Activated CD4-positive, alpha-beta T cell treated with anti-CD3 and anti-CD28 coated beads for 1 hour (primary cell): ENCODE measurements around the gene APBA3.
"Not testable (repeated sequence)": the region's sequence is repeated elsewhere in the genome, so short reads cannot be mapped to it uniquely, and the experiment has no call there.

Experiments
- DNase-seq: peaks from one replicate; pipeline ENCODE4 v3.0.0-alpha.2; 2020

Gene APBA3

DNA sequence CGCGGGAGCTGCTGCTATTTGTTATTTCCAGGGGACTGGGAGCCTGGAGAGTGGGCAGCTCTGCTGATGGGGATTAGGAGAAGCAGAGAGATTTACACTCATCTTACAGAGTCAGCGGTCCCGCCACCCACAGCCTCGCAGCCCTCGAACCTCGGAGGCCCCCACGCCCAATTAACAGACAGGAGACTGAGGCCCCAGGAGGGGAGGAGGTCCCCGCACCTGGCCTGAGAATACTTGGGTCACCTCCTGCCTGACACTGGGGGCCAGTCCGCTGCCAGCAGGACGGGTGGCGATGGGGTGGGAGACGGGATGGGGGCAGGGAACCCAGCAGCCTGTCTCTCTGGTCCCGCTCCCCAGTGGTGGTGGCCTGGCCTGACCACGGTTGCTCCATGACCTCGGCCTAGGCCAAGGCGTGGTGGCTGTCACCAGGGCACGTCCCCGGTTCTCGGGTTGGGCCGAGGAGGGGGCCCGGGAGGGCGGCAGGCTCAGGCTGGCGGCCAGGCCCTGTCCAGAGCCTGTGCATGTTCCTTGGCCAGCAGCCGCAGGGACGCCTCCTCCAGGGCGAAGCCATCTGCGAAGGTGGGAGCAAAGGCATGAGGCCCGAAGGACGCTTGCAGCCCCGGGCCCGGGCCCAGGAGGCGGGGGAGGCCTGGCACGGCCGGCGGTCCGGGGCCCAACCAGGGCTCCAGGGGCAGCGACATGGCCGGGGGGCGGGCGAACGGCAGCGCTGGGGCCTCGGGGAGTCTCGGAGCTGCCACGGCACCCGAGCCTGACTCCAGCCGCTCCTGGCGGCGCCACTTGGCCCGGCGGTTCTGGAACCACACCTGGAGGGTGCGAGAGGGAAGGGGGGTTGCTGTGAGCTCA, 8.9 kb upstream of the APBA3 start:
- DNase-seq, result no peak

DNA sequence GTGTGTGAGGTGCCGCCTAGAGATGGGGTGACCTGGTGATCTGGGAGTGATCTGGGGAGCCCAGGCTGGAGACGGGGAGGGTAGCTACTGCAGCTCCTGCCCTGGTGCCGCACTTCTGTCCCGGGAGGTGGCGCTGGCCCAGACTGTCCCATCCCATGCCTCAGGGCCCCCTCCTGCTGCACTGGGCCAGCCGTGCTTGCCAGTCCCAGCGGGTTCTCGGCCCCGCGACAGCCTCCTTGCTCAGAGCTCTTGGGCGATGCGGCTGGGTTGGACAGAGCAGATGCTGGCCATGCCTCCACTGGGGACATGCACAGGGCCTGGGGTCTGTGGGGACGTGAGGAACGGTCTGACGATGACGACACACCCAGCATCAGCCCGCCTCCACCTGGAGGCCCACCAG, 8.0 kb upstream of the APBA3 start:
- no peak for DNase-seq

- no peak for DNase-seq
Measured at GRCh38 chr19:3768748-3769099, 7.2 kb upstream of the APBA3 start.

DNA sequence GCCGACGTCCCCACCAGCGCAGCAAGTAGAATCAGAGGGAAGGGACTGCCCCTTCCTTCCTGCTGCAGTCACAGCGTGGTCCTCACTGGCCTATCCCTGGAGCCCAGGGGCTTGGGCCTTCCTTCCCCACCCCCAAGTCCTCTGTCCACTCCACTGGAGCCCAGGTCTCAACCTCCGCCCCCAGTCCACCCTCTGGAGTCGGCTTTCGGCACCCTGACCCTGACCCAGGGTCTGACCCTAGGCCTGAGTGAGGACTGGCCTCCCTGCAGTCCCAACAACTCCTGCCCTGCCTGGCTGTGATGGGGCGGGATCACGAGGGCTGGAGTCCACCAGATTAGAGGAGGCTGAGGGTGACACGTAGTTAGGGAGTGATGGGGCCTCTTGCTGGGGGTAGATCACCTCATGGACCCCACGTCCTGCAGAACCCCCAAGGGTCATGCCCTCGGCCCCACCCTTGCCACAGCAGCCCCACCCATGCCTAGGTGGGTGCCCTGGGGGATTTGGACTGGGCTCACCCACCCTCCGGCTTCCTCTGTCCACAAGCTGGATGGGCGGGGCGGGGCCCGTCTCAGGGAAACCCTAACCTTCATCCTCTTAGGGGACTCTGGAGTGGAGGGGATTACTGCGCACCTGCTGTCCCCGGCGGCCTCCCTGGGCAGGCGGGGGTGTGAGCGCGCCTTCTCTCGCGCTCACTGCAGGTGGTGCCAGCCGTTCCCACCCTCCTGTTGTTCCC, 6.7 kb upstream of the APBA3 start:
- DNase-seq, result no peak

DNA sequence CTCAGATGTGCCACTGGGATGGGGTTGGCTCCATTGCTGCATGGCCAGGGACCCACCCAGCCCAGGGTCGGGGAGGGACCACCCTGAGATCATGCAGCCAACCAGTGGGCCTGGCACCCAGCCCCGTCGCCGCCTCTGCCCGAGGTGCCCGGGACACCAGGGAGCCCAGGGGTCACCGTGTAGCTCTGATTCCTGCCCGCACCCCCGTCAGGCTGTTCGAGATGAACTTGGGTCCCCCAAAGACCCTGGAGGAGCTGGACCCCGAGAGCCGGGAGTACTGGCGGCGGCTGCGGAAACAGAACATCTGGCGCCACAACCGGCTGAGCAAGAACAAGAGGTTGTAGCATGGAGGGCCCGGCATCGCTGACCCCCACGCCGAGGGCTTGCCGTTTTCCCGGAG, 5.6 kb upstream of the APBA3 start:
- no peak for DNase-seq

- DNase-seq, result no peak
Measured at GRCh38 chr19:3766520-3766919, 5.0 kb upstream of the APBA3 start.

DNA sequence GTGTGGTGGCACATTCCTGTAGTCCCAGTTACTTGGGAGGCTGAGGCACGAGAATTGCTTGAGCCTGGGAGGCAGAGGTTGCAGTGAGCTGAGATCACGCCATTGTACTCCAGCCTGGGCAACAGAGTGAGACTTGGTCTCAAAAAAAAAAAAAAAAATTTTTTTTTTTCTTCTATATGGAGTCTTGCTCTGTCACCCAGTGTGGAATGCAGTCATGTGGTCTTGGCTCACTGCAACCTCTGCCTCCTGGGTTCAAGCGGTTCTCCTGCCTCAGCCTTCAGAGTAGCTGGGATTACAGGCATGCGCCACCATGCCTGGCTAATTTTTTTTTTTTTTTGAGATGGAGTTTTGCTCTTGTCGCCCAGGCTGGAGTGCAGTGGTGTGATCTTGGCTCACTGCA, 4.3 kb upstream of the APBA3 start:
- DNase-seq, result not testable (repeated sequence)

DNA sequence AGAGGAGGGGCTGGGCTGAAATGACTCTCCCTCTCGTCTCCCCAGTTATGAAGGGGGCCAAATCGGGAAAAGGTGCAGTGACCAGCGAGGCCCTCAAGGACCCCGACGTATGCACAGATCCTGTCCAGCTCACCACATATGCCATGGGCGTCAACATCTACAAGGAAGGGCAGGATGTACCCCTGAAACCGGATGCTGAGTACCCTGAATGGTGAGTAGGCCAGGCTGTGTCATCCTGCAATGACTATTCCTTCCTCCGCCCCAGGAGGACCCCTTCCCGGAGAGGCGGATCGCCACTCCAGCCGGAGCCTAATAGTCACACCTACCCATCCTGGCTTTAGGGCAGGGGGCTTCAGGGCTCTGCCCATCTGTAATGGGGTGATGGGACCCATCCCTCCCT, 3.6 kb upstream of the APBA3 start:
- no peak for DNase-seq

GRCh38 chr19:3762501-3763459, 1.3 kb upstream of the APBA3 start, which contains the start of gene MRPL54:
MRPL54 (plus strand) TSS chr19:3762682; CDS start chr19:3762701, 19 bp downstream.
- peak; percentile 100 for DNase-seq

DNA sequence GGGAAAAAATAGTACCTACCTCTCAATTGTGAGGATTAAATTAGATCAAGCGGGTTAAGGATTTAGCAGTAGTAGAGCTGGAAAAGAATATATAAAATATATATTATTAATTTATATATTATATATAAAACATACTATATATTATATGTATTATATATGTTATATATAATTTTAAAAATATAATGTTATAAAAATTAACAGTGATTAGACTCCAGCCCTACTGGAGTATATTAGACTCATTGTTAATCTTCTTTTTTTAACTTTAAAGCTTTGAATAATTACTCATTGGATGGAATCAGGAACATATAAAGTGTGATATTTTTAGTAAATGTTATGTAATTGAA, 610 bp upstream of the APBA3 start:
- DNase-seq, result no peak

DNA sequence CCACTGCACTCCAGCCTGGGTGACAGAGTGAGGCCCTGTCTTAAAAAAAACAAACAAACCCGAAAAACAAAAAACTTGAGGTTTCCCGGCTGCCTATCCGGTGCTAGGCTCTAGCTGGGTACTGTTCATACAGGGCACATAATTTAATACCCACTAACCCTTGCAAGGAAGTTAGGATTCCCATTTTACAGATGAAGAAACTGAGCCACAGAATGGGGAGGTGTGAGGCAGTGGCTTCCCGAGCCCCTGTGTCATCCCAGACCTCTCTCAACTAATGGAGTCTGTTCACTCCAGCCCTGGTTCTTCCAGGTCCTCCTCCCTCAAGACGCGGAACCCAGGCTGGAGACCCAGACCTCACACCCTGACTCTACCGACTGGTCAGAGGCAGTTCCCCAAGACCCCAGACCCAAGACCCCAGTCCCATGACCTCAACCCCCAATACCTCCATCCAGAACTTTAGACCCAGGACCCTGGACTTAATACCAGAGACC, 576 bp downstream of the APBA3 start:
- no peak for DNase-seq

GRCh38 chr19:3759482-3760254, 1.8 kb downstream of the APBA3 start:
- no peak for DNase-seq

- DNase-seq, result not testable (repeated sequence)
Measured at GRCh38 chr19:3758297-3758696, 3.2 kb downstream of the APBA3 start.

- DNase-seq, result not testable (repeated sequence)
Measured at GRCh38 chr19:3757705-3758104, 3.8 kb downstream of the APBA3 start.

- no peak for DNase-seq
Measured at GRCh38 chr19:3753631-3754410, 7.7 kb downstream of the APBA3 start.

DNA sequence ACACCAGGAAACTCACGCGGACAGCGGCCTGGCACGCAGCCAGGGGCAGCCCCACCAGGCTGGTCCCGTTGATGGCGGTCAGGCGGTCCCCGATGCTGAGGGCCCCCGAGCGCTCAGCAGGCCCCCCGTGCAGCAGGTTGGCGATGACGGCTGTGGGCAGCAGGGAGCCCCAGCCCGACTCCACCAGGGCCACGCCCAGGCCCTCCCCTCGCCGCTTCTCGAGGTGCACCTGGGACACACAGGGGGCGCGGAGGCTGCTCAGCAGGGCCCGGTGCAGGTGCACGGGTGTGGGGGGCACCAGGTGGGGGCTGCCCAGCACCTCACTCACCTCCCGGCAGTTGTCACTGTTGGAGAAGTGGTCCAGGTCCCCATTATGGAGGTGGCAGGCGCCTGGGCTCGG, 9.0 kb downstream of the APBA3 start:
- DNase-seq, result no peak

DNA sequence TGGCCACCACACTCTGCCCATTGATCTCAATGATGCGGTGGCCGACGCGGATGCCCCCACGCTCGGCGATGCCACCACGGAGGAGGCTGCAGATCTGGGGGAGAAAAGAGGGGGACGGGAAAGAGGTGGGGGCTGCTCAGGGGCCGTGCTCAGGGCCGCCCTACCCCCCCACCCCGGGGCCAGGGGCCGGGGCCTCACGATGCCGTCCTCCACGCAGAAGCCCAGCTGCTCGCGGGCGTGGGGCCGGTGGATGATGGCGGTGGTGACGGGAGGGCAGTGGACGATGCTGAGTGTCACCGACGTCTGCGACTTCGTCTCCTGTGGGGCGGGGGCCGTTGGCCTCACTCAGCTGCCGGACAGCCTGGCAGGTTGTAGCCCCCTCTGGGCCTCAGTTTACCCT, 10.3 kb downstream of the APBA3 start:
- DNase-seq, result no peak

- DNase-seq, result no peak
Measured at GRCh38 chr19:3750211-3750610, 11.3 kb downstream of the APBA3 start.

DNA sequence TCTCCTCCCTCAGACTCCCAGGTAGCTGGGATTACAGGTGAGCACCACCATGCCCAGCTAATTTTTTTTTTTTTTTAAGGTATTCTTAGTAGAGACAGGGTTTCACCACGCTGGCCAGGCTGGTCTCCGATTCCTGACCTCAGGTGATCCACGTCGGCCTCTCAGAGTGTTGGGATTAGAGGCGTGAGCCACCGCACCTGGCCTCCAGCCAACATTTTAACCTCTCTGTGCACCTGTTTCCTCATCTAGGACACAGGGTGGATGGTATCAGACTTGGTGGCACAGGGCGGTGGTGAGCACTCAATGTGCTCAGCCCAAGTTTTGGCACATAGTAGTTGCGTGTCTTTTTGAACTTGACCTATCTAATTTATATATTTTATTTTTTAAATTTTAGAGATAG, 12.5 kb downstream of the APBA3 start:
- no peak for DNase-seq

- no peak for DNase-seq
Measured at GRCh38 chr19:3746371-3747056, 15.0 kb downstream of the APBA3 start.
